ENCODE results near the gene FARP2.

GRCh38 chr2:241340631-241341163 lies 15.4 kb upstream of the FARP2 start:
- TF ChIP-seq, protein P1, sequence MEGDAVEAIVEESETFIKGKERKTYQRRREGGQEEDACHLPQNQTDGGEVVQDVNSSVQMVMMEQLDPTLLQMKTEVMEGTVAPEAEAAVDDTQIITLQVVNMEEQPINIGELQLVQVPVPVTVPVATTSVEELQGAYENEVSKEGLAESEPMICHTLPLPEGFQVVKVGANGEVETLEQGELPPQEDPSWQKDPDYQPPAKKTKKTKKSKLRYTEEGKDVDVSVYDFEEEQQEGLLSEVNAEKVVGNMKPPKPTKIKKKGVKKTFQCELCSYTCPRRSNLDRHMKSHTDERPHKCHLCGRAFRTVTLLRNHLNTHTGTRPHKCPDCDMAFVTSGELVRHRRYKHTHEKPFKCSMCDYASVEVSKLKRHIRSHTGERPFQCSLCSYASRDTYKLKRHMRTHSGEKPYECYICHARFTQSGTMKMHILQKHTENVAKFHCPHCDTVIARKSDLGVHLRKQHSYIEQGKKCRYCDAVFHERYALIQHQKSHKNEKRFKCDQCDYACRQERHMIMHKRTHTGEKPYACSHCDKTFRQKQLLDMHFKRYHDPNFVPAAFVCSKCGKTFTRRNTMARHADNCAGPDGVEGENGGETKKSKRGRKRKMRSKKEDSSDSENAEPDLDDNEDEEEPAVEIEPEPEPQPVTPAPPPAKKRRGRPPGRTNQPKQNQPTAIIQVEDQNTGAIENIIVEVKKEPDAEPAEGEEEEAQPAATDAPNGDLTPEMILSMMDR (IDR thresholded peaks at IDR 0.05): no peak
- TF ChIP-seq SIN3A (IDR thresholded peaks at IDR 0.05; ENCODE audit: borderline replicate concordance, low read depth, low read length): no peak
- TF ChIP-seq, protein P2, sequence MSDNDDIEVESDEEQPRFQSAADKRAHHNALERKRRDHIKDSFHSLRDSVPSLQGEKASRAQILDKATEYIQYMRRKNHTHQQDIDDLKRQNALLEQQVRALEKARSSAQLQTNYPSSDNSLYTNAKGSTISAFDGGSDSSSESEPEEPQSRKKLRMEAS (IDR thresholded peaks at IDR 0.05; ENCODE audit: low read depth): no peak
- TF ChIP-seq TEAD4 (IDR thresholded peaks at IDR 0.05; ENCODE audit: borderline replicate concordance, insufficient read depth): no peak
- no peak for TF ChIP-seq CHD2 (IDR thresholded peaks at IDR 0.05; ENCODE audit: low read length, partially characterized antibody)
